SU-DHL-6 (cell line): ENCODE results near the gene APOL4.

ENCODE experiments used
- EZH2phosphoT487 ChIP-seq: fragments of 200-600 bp; sonication (generic), shearing (Covaris generic); conservative IDR thresholded peaks from 2 replicates; pipeline ENCODE4 v1.6.1; 2018; ENCODE audit warnings: mild to moderate bottlenecking, antibody characterized with exemption, low read length, moderate library complexity, mixed read lengths
- TF ChIP-seq, protein P1 (sequence below): fragments of 200-600 bp; sonication (generic); IDR thresholded peaks from one replicate; pipeline ENCODE4 v1.5.1; 2017; ENCODE audit warnings: antibody characterized with exemption, mild to moderate bottlenecking, low read length, moderate library complexity; ENCODE audit not compliant: insufficient read depth, poor library complexity, severe bottlenecking

GRCh38 chr22:36237462-36238372 lies 36.1 kb upstream of the APOL4 start:
- TF ChIP-seq, protein P1, sequence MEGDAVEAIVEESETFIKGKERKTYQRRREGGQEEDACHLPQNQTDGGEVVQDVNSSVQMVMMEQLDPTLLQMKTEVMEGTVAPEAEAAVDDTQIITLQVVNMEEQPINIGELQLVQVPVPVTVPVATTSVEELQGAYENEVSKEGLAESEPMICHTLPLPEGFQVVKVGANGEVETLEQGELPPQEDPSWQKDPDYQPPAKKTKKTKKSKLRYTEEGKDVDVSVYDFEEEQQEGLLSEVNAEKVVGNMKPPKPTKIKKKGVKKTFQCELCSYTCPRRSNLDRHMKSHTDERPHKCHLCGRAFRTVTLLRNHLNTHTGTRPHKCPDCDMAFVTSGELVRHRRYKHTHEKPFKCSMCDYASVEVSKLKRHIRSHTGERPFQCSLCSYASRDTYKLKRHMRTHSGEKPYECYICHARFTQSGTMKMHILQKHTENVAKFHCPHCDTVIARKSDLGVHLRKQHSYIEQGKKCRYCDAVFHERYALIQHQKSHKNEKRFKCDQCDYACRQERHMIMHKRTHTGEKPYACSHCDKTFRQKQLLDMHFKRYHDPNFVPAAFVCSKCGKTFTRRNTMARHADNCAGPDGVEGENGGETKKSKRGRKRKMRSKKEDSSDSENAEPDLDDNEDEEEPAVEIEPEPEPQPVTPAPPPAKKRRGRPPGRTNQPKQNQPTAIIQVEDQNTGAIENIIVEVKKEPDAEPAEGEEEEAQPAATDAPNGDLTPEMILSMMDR = no peak
- TF ChIP-seq EZH2phosphoT487 = no peak
